GM21360 (cell line): ENCODE data around the gene MT1E.
"Not testable (repeated sequence)": the region's sequence is repeated elsewhere in the genome, so short reads cannot be mapped to it uniquely, and the experiment has no call there.

Experiments used
- ATAC-seq: cut with Tn5 transposase; IDR thresholded peaks from one replicate; pipeline ENCODE4 v1.9.1; 2021; ENCODE audit warnings: mild to moderate bottlenecking, moderate library complexity; ENCODE audit not compliant: unreplicated experiment

Gene MT1E

DNA sequence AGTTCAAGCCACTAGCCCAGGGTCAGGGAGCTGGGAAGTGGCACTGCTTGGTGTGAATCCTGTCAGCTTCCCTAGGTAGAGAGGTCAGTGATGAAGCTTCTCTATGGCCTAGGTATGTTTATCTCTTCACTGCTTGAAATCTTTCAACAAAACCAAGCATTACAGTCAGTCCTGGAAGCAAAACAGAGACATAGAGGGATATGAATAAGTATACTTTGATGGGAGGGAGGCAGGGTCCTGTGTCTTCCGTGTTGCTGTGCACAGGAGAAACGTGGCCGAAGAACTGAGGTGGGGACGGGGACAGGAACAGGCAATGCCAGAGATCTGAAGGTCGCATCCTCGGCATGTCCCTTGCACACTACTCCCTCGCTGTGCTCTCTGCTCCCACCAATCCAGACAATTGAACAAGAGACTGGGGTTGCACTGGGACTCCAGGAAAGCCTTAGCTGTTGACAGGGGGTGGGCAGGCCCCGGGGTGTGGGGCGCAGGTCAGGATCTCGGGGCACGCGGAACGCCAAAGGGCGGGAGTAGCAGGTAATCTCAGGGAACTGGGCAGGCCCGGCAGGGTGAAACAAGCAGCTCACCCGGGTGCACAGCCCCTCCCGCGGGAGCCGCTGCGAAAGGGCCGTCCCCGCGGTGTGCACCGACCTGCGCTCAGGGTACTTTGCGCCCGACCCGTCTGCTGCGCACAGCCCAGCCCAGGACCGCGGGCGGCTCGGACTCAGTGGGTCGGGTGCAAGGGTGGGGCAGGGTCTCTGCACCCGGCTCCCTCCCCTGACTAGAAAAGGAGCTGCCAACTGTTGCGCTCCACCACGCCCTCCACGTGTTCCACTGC, 43.6 kb downstream of the MT1E start, which contains the start of gene MT1H:
TSS of gene MT1H (plus strand) at position 810 of the 835 bp plus-strand sequence. CDS start 71 bp downstream, outside the sequence.
- ATAC-seq, result no peak

DNA sequence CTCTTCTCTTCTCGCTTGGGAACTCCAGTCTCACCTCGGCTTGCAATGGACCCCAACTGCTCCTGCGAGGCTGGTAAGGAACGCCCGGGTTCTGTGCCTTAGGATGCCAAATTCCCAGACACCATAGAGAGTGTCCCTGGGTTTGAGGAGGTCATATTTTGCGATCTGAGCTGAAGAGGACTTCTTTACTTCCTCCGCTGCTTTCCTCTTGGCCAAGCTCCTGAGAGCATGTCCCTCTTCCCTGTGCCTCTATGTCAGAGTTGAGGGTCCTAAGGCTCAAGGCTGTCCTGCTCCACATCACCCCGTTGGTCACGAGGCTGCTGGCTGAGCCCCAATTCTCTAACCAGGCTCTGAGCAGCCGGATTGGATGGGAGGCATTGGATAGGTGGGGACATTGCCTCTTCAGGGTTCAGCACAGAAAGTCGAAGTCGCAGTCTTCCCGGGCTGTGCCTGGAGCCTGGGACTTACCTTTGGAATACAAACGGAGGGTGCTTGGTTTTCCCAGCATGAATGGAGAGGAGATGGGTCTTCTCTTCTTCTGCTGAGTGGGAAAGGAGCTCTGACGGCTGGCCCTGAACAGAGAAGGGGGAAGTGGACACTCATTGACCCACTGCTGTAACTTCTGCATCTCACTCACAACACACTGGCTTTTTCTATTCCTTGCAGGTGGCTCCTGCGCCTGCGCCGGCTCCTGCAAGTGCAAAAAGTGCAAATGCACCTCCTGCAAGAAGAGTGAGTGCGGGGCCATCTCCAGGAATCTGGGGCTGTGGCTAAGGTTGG, 44.4 kb downstream of the MT1E start:
- ATAC-seq, result no peak

GRCh38 chr16:56670620-56670934, 45.0 kb downstream of the MT1E start:
- ATAC-seq, result no peak

DNA sequence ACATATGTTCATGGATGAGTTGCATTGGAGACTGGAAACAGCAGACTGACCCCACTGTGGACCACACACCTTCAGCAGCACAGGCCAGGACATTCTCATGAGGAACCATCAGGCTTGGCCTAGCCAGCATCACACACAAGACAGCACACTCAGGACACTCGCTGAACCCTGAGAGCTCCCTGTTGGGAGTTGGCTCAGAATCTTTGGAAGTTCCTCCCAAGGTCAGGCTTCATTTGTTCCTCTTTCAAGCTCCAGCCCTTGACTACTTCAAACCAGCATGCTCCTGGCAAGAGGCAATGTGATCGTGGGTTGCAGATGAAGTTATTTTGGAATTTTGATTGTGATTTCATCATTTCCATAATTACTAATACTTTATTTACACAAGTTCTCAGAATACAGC, 46.1 kb downstream of the MT1E start:
- not testable (repeated sequence) for ATAC-seq

DNA sequence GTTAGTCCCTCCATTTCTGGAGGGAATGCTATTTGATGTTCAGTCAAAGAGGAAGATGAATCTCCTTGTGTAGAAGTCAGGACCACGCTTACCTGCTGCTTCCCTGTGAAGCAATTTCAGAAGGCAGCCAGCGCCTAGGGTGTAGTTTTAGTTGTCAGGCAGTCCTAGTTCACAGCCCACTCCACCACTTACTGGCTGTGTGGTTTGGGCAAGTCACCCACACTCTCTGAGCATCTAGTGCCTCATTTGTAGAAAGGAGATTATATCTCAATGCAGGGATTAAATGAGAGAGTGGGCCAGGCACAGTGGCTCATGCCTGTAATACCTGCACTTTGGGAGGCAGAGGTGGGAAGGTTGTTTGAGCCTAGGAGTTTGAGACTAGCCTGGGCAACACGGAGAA, 46.6 kb downstream of the MT1E start:
- not testable (repeated sequence) for ATAC-seq

GRCh38 chr16:56672761-56673536, 47.4 kb downstream of the MT1E start:
- ATAC-seq, result no peak

- no peak for ATAC-seq
Observed at GRCh38 chr16:56673921-56674320, 48.3 kb downstream of the MT1E start.

DNA sequence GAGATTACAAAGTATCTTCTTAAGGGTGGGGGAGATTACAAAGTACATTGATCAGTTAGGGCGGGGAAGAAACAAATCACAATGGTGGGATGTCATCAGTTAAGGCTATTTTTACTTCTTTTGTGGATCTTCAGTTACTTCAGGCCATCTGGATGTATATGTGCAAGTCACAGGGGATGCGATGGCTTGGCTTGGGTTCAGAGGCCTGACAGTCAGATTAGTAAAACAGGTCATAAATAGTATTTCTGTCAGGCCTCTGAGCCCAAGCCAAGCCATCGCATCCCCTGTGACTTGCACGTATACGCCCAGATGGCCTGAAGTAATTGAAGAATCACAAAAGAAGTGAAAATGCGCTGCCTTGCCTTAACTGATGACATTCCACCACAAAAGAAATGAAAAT, 49.0 kb downstream of the MT1E start:
- not testable (repeated sequence) for ATAC-seq

DNA sequence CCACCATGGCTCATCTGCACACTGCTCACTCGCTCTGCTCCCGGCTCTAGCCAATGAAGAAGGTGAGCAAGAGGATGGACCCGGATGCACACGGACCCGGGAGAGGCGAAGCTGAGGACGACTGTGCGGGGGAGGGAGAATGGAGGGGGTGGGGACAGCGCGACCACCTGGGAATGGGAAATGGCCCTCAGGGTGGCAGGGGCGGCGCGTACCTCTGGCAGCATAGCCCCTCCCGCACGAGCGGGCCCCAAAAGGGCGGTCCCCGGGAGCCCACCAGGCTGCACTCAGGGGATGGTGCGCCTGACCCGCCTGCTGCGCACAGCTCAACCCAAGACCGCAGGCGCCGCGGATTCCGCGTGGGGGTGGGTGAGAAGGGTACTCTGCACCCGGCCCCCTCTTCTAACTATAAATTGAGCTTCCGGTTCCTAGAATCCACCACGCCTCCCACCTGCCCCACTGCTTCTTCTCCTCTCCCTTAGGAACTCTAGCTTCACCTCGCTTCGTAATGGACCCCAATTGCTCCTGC, 50.2 kb downstream of the MT1E start:
- ATAC-seq, result no peak
